ENCODE measurements around the gene LRRC32. TPM values are rescaled to one million over a fixed set of nuclear protein-coding genes. Genes with fewer than 3 reads are reported as not detected.

The LRRC32 gene
- total RNA-seq, 4 donors from 2014 or later = 22.7 to 37.6 (median 31.1) TPM

DNA sequence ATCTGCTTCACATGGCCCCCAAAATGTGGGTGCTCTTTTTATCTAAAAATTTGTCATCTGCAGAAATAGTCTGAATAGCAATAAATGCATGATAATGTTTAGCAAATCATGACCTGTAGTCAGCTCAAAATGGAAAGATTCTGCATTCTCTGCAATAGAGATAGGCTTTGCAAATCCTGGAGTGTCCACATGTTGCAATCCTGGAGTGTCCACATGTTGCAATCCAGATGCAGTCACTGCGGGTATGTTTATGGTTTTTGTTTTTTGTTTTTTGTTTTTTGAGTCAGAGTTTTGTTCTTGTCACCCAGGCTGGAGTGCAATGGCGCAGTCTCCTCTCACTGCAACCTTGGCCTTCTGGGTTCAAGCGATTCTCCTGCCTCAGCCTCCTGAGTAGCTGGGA is 20.2 kb upstream of the LRRC32 start:
- no peak for TF ChIP-seq EP300 (IDR thresholded peaks at IDR 0.05)
- TF ChIP-seq, protein P1, sequence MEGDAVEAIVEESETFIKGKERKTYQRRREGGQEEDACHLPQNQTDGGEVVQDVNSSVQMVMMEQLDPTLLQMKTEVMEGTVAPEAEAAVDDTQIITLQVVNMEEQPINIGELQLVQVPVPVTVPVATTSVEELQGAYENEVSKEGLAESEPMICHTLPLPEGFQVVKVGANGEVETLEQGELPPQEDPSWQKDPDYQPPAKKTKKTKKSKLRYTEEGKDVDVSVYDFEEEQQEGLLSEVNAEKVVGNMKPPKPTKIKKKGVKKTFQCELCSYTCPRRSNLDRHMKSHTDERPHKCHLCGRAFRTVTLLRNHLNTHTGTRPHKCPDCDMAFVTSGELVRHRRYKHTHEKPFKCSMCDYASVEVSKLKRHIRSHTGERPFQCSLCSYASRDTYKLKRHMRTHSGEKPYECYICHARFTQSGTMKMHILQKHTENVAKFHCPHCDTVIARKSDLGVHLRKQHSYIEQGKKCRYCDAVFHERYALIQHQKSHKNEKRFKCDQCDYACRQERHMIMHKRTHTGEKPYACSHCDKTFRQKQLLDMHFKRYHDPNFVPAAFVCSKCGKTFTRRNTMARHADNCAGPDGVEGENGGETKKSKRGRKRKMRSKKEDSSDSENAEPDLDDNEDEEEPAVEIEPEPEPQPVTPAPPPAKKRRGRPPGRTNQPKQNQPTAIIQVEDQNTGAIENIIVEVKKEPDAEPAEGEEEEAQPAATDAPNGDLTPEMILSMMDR (IDR thresholded peaks at IDR 0.05) = no peak
- no peak for TF ChIP-seq POLR2A (IDR thresholded peaks at IDR 0.05)
- TF ChIP-seq POLR2AphosphoS5 (IDR thresholded peaks at IDR 0.05) = no peak
- Histone ChIP-seq H3K27me3 (no peaks in the 10 kb centered on the region), H3K36me3 (no peaks in the 10 kb centered on the region), H3K4me1 (no peaks in the 10 kb centered on the region), H3K27ac (no peak overlapping the region), H3K4me3 (no peak overlapping the region), H3K9me3 (no peaks in the 10 kb centered on the region)
- 86 to 100% methylated on average over 2 to 3 of the region's 3 CpGs for WGBS, 2 donors (ENCODE audit: low coverage in 1 of 2)
- ATAC-seq = no peak

DNA sequence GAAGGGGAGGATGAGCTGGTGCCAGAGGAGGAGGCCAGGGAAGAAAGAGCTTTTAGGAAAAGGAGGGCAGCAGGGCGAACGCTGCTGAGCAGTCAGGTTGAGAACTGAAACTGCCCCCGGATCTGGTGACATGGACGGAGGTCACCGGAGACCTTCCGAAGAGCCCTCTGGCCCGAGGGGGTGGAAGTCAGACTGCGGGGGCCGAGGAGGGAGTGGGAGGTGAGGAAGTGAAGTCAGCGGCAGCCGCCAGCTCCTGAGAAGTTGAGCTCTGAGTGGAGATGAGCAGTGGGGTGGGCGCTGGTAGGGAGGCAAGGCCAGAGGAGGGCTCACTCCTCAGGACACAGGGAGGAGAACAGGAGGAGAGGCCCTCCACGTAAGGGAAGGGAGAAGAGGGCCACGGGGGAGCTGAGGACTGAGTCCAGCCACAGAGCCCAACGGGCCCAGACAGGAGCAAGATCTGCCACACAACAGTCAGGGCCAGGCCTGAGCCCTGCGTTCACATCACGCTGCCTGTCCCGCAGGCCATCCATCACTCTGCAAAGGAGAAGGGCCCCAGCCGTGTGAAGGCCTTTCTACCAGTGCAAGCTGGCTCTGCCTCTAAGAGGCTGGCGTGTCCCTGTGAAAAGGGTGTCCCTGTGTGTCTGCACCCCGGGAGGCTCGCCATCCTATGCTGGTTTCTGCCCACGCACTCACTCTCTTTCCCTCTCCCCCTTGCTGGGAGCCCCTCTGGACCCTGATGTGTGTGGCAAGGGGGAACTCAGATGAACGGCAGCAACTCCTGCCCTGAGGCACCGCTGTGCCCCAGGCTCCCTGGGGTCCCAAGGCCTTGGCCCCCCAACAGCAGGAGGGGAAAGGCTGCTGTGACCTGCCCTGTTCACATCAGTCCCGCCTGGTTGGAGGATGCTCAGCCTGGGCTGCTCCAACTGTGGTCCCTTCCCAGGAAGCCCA is 19.0 kb upstream of the LRRC32 start:
- H3K27ac ChIP-seq = no peak overlapping the region
- ATAC-seq = no peak
- no peaks in the 10 kb centered on the region for H3K27me3 ChIP-seq
- H3K4me1 ChIP-seq = no peaks in the 10 kb centered on the region
- H3K9me3 ChIP-seq = peaks cover 0 to 2% (median 0%) of the 10 kb centered on the region in 3 donors
- H3K4me3 ChIP-seq = no peak overlapping the region
- no peaks in the 10 kb centered on the region for H3K36me3 ChIP-seq
- 77 to 79% methylated on average over 4 to 10 of the region's 26 CpGs for WGBS, 2 donors (ENCODE audit: low coverage in 1 of 2)
- no peak for TF ChIP-seq EP300 (IDR thresholded peaks at IDR 0.05)
- no peak for TF ChIP-seq POLR2A (IDR thresholded peaks at IDR 0.05)
- TF ChIP-seq, protein P1 (IDR thresholded peaks at IDR 0.05) = no peak
- no peak for TF ChIP-seq POLR2AphosphoS5 (IDR thresholded peaks at IDR 0.05)

DNA sequence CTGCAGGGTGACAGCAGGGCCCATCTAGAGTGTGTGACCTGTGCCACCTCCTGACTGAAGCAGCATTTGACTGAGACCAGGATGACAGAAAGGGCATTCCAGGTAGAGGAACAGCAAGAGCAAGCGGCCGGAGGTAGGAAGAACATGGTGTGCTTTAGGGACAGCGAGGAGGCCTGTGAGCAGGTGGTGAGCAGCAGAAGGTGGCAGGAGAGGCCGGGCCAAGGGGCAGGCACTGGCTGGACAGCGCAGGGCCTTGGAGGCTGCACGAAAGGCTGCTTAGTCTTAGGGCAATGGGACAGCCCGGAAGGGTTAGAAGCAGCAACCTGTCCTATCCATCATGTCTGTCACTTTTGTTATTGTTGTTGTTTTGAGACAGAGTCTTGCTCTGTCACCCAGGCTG is 17.6 kb upstream of the LRRC32 start:
- Histone ChIP-seq H3K27me3 (no peaks in the 10 kb centered on the region), H3K4me3 (no peak overlapping the region), H3K36me3 (no peaks in the 10 kb centered on the region), H3K9me3 (peaks cover 0 to 8% (median 0%) of the 10 kb centered on the region in 3 donors), H3K27ac (no peak overlapping the region), H3K4me1 (no peaks in the 10 kb centered on the region)
- TF ChIP-seq EP300 (IDR thresholded peaks at IDR 0.05) (no peak), POLR2A (IDR thresholded peaks at IDR 0.05) (no peak), POLR2AphosphoS5 (IDR thresholded peaks at IDR 0.05) (no peak)
- TF ChIP-seq, protein P1 (IDR thresholded peaks at IDR 0.05) = no peak
- 71 to 88% methylated on average over 1 to 7 of the region's 7 CpGs for WGBS, 2 donors (ENCODE audit: low coverage in 1 of 2)
- no peak for ATAC-seq

DNA sequence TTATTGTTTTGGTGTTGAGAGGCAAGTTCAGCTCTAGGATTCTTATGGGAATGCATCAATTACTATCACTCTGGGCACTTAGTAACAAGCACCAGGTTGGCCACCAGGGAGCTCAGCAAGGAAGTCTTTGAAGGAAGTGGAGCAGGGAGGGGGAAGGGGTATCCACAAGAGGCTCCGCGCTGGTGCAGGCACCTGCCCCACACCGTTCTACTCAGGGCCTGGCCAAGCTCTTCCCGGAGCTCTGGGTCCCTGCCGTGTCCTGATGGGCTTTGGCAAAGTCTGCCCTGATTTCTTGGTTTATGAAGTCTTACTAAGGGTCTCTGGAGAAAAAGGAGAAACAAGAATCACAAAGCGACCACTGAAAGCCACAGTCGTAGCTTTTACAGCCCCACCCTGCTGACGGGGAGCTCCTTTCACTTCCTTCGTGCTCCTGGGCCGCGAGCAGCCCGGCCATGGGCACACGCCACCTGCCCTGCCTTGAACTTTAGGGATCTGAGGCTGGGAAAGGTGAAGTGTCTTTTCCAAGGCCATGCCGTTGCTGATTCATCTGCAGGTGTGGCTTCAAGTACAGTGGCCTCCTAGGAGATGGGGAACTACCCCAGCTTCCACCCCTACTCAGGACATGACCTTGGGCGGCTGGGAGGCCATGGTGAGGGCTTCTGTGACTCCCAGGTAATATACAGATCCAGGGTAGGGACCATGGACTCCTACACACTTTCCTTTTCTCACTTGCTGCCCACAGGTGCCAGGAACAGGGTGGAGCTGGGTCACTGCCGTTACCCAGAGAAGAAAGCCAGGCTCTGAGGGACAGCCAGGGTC is 15.9 kb upstream of the LRRC32 start:
- H3K27me3 ChIP-seq = peaks cover 3% of the 10 kb centered on the region
- ATAC-seq = no peak
- H3K27ac ChIP-seq = no peak overlapping the region
- TF ChIP-seq POLR2AphosphoS5 (IDR thresholded peaks at IDR 0.05) (no peak), POLR2A (IDR thresholded peaks at IDR 0.05) (no peak), EP300 (IDR thresholded peaks at IDR 0.05) (no peak)
- TF ChIP-seq, protein P1 (IDR thresholded peaks at IDR 0.05) = no peak
- peaks cover 0 to 8% (median 0%) of the 10 kb centered on the region in 3 donors for H3K9me3 ChIP-seq
- no peak overlapping the region for H3K4me3 ChIP-seq
- no peaks in the 10 kb centered on the region for H3K36me3 ChIP-seq
- H3K4me1 ChIP-seq = no peaks in the 10 kb centered on the region
- WGBS, 2 donors (ENCODE audit: low coverage in 1 of 2) = 60 to 68% methylated on average over 7 to 8 of the region's 16 CpGs
